HG03565 (cell line): ENCODE measurements around the gene DES.

ENCODE experiments used
- ATAC-seq: cut with Tn5 transposase; IDR thresholded peaks from one replicate; pipeline ENCODE4 v1.9.1; 2021; ENCODE audit warnings: mild to moderate bottlenecking, moderate library complexity; ENCODE audit not compliant: unreplicated experiment

The DES gene

GRCh38 chr2:219437690-219438206 is 19.6 kb downstream of the DES start:
- ATAC-seq = no peak

GRCh38 chr2:219438453-219438852 is 20.3 kb downstream of the DES start:
- ATAC-seq = no peak

- ATAC-seq = no peak
Measured at GRCh38 chr2:219439506-219439905, 21.3 kb downstream of the DES start.

GRCh38 chr2:219440388-219441256 is 22.4 kb downstream of the DES start:
- ATAC-seq = no peak

GRCh38 chr2:219441451-219442255 is 23.5 kb downstream of the DES start:
- no peak for ATAC-seq

GRCh38 chr2:219442256-219443015 is 24.3 kb downstream of the DES start:
- no peak for ATAC-seq

GRCh38 chr2:219443016-219443696 is 25.0 kb downstream of the DES start:
- no peak for ATAC-seq

GRCh38 chr2:219443697-219444023 is 25.5 kb downstream of the DES start:
- ATAC-seq = no peak

- ATAC-seq = no peak
Measured at GRCh38 chr2:219444566-219445091, 26.5 kb downstream of the DES start.

- ATAC-seq = no peak
Measured at GRCh38 chr2:219445220-219445640, 27.1 kb downstream of the DES start.

- no peak for ATAC-seq
Measured at GRCh38 chr2:219446101-219446504, 27.9 kb downstream of the DES start.

GRCh38 chr2:219446689-219447088 is 28.5 kb downstream of the DES start:
- no peak for ATAC-seq

GRCh38 chr2:219447242-219448098 is 29.3 kb downstream of the DES start:
- no peak for ATAC-seq

- no peak for ATAC-seq
Measured at GRCh38 chr2:219448099-219448775, 30.1 kb downstream of the DES start.

GRCh38 chr2:219448776-219449341 is 30.7 kb downstream of the DES start:
- no peak for ATAC-seq

GRCh38 chr2:219449609-219450008 is 31.4 kb downstream of the DES start:
- ATAC-seq = no peak

GRCh38 chr2:219451661-219452360 is 33.6 kb downstream of the DES start:
- ATAC-seq = no peak
